Duodenal mucosa (tissue), 2 donors: ENCODE results near the gene DSEL.

Experiments
- H3K27ac ChIP-seq: one replicate; pipeline ENCODE4 v1.7.0; 2013; ENCODE audit warnings: low read depth, low read length
- H3K27me3 ChIP-seq, 2 donors: one replicate each; pipeline ENCODE4 v1.7.0; 2013; ENCODE audit warnings: low read length in 2 of 2, control low read depth in 1 of 2; ENCODE audit not compliant: insufficient read depth in 2 of 2, control insufficient read depth in 1 of 2
- H3K36me3 ChIP-seq, 2 donors: one replicate each; pipeline ENCODE4 v1.7.0; 2013; ENCODE audit warnings: low read length in 2 of 2, control low read depth in 1 of 2; ENCODE audit not compliant: insufficient read depth in 2 of 2, control insufficient read depth in 1 of 2
- H3K4me1 ChIP-seq, 2 donors: one replicate each; pipeline ENCODE4 v1.7.0; 2013; ENCODE audit warnings: low read length in 2 of 2, control low read depth in 1 of 2; ENCODE audit not compliant: insufficient read depth in 2 of 2, control insufficient read depth in 1 of 2
- H3K4me3 ChIP-seq, 2 donors: one replicate each; pipeline ENCODE4 v1.7.0; 2013; ENCODE audit warnings: low read length in 2 of 2, low read depth in 1 of 2
- H3K9ac ChIP-seq, 2 donors: one replicate each; pipeline ENCODE4 v1.7.0; 2013; ENCODE audit warnings: low read length in 2 of 2, low read depth in 1 of 2
- H3K9me3 ChIP-seq, 2 donors: one replicate each; pipeline ENCODE4 v1.7.0; 2013; ENCODE audit warnings: low read length in 2 of 2, control low read depth in 1 of 2; ENCODE audit not compliant: control insufficient read depth in 1 of 2

The DSEL gene

DNA sequence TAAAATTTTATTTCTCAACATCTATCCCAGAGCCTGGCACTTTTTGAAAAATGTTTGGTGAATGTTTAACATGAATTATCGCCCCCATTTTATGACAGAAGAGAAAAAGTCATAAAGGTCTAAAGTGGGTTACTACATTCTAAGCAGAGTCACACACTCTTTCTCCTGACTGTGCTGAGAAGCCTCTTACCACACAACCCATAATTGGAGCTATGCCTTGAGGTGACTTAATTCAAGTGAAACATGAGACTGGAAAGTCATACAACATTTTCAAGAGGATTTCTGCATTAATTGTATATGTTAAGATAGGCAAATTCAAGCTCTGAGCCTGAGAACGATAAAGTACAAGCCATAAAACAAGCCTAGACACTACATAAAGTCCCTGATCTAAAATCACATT is 3.1 kb upstream of the DSEL start:
- Histone ChIP-seq H3K4me3 (no peak overlapping the region), H3K4me1 (peaks cover 6 to 7% of the 10 kb centered on the region in 2 donors), H3K27ac (no peak overlapping the region), H3K36me3 (no peaks in the 10 kb centered on the region), H3K9me3 (no peaks in the 10 kb centered on the region), H3K9ac (no peak overlapping the region), H3K27me3 (peaks cover 0 to 11% of the 10 kb centered on the region in 2 donors)

DNA sequence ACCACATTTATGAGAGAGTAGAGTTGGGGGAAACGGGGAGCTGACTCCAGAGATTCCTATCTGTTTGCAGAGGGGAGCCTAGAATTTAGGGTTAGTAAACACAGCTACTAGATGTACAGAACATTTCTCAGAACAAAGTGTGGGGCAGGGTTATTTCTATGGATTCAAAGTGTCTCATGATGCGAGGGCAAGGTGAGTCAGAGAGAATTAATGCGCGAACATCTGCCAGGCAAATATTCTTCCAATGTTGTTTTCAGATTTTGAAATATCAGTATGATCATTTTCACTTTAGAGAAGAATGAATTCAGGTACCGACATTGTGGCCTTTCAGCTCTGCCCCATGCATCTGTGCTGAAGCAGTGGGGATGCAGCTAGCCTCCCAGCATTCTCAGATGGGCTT is 2.0 kb upstream of the DSEL start:
- no peaks in the 10 kb centered on the region for H3K9me3 ChIP-seq
- H3K27ac ChIP-seq = no peak overlapping the region
- H3K9ac ChIP-seq = no peak overlapping the region
- H3K27me3 ChIP-seq = peaks cover 0 to 11% of the 10 kb centered on the region in 2 donors
- H3K4me3 ChIP-seq = no peak overlapping the region
- no peaks in the 10 kb centered on the region for H3K36me3 ChIP-seq
- H3K4me1 ChIP-seq = peaks cover 6 to 7% of the 10 kb centered on the region in 2 donors

DNA sequence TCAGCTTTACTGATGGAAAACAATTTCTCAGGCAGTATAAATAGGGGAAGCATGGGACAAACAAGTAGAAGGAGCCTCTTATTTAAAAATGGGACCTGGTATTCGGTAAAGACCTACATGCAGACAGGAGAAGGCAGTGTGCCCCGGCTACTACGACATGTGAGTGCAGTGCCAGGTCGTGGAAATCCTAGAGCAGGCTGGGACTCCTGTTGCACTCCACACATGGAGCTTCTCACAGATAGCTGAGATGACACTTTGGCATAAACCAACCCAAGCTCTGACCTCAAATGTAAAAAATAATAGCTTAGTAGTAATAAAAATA is 885 bp upstream of the DSEL start:
- Histone ChIP-seq H3K36me3 (no peaks in the 10 kb centered on the region), H3K9ac (peak overlapping the region; percentile 35 to 52), H3K4me3 (peak overlapping the region; percentile 70), H3K4me1 (peaks cover 6 to 7% of the 10 kb centered on the region in 2 donors), H3K27ac (no peak overlapping the region), H3K27me3 (peaks cover 0 to 11% of the 10 kb centered on the region in 2 donors), H3K9me3 (no peaks in the 10 kb centered on the region)

DNA sequence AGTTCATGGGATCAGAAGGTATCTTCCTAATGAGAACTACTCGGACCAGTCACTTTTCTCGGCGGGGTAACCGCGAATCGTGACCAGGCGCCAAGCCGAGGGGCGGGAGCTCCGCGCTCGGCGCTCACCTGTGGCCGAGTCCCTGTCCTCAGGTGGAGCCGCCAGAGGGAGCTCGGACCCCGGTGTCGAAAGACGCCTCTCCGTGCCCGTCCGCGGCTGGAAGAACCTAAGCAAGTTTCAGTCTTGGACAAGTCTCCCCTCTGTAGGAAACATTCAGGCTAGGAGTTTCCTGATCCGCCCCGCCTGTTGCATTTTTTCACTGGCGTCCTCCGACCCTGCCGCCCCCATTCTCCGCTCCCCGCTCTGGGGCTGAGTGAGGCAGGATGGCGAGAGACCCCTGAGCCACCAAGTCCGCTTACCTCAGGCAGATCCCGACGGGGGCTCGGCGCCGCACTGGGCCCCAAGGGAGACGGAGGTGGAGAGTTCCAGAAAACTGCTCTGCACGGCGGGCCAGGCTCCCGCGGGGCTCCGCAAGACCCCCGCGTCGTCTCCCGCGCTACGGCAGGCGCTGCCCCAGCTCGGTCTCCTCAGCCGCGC is 480 bp downstream of the DSEL start:
- Histone ChIP-seq H3K4me3 (peak overlapping the region; percentile 69 to 83), H3K9ac (peak overlapping the region; percentile 48 to 67), H3K4me1 (peaks cover 6 to 7% of the 10 kb centered on the region in 2 donors), H3K27ac (peak overlapping the region; percentile 13), H3K27me3 (peaks cover 0 to 11% of the 10 kb centered on the region in 2 donors), H3K9me3 (no peaks in the 10 kb centered on the region), H3K36me3 (no peaks in the 10 kb centered on the region)

DNA sequence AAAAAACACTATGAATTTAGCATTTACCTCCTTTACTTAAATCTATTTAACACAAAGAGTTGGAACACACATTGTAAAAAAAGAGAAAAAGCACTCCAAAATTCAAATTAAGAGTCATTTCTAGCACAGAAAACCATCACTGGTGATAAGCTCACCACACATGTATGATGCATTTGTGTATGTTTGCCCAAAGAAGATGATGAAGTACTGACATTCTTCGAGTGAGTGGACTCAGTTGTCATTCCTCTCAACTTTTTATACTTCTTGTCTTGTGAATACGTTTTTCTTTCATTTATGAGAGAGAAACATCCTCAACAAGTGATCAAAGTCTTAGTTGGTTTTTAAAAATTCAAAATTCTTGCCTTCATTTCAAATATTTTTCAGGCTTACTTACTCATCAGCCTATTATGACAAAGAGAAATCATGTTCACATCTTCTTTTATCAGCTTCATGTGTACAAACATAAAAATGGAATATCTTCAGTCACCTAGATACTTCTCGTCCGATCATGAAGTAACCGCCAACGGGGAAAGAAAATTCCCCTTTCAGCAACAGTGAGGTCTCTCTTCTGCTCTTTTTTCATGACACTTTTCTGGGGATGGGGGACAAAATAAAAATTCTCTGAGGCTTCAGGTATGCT is 1.5 kb downstream of the DSEL start:
- Histone ChIP-seq H3K36me3 (no peaks in the 10 kb centered on the region), H3K4me3 (peak overlapping the region in 1 of 2 donors; percentile 69), H3K9ac (peak overlapping the region in 1 of 2 donors; percentile 48), H3K9me3 (no peaks in the 10 kb centered on the region), H3K27me3 (peaks cover 0 to 11% of the 10 kb centered on the region in 2 donors), H3K4me1 (peaks cover 6 to 7% of the 10 kb centered on the region in 2 donors), H3K27ac (no peak overlapping the region)

DNA sequence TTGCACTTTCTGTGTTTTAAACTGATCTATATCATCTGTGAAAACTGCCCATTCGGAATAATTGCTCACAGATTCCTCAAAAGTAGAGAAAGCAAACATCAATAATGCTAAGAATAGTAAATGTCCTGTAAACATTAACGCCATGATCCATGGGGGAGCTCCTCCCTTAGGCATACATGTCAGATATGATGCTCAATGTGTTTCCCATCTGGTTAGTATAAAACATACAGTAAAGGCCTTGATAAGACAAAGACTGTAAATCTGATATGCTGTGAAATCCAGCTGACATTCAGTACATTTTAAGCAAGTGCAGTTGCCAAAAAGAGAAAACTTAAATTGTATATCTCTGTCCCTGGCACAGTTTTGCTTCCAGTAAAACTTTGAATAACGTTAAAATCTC is 2.1 kb downstream of the DSEL start:
- no peaks in the 10 kb centered on the region for H3K9me3 ChIP-seq
- no peak overlapping the region for H3K27ac ChIP-seq
- no peak overlapping the region for H3K9ac ChIP-seq
- no peak overlapping the region for H3K4me3 ChIP-seq
- no peaks in the 10 kb centered on the region for H3K36me3 ChIP-seq
- peaks cover 0 to 11% of the 10 kb centered on the region in 2 donors for H3K27me3 ChIP-seq
- peaks cover 6 to 7% of the 10 kb centered on the region in 2 donors for H3K4me1 ChIP-seq

DNA sequence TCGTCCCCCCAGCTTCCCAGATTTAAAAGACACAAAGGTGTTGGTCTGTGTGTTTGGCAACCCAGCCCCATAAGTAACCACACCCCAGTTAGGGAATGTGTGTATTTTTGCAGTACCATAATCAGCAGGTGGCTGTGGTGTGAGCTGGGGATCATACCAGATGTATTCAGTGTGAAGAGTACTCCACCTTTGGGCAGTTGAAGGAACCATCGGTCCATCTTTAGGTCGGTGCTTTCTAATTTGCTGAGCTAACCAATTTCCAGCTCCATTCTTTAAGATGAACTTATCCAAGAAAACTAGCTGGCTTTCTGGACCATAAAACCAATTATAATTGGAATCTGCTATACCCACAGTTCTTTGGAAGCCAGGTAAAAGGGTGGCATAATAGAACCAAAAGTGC is 3.2 kb downstream of the DSEL start:
- no peak overlapping the region for H3K9ac ChIP-seq
- H3K27me3 ChIP-seq = peaks cover 0 to 5% of the 10 kb centered on the region in 2 donors
- no peaks in the 10 kb centered on the region for H3K9me3 ChIP-seq
- H3K27ac ChIP-seq = no peak overlapping the region
- peaks cover 6 to 7% of the 10 kb centered on the region in 2 donors for H3K4me1 ChIP-seq
- H3K36me3 ChIP-seq = no peaks in the 10 kb centered on the region
- no peak overlapping the region for H3K4me3 ChIP-seq

DNA sequence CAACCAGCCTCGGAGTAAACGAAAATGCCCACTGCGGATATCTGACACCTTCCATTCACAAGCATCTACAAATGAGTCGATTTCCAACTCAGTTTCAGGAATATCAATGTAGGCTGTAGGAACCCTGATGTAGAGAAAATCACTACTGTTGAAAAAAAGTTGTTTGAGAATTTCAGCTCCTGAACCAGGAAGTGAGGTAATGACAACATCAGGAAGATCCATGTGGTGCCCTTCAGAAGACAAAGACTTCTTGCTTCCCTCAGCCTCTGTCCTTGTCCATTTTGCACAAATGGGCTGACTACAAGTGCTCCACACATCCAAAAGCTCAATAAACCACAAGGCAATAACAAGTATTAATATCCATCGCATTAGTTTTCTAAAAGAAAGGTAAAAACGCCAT is 4.7 kb downstream of the DSEL start:
- H3K36me3 ChIP-seq = no peaks in the 10 kb centered on the region
- no peak overlapping the region for H3K27ac ChIP-seq
- H3K27me3 ChIP-seq = no peaks in the 10 kb centered on the region
- H3K9ac ChIP-seq = no peak overlapping the region
- no peaks in the 10 kb centered on the region for H3K4me1 ChIP-seq
- no peaks in the 10 kb centered on the region for H3K9me3 ChIP-seq
- H3K4me3 ChIP-seq = no peak overlapping the region

DNA sequence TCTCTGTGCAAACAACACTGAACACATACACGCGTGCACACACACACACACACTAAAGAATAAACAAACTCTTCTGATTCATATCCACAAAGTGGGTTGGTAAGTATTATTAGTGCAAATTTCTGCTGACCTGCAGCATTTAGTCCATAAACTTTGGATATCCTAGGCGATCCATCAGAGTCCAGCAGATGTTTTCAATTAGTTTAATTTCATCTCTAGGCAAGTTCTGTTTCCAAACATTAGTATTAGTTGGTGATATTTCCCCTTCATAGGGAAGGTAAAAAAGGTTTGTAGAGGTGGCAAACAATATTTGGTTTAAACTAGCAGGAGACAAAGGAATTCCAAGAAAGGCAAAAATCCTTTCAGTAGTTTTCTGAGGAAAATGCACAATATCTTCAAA is 5.7 kb downstream of the DSEL start:
- Histone ChIP-seq H3K4me1 (no peaks in the 10 kb centered on the region), H3K27ac (no peak overlapping the region), H3K27me3 (no peaks in the 10 kb centered on the region), H3K36me3 (no peaks in the 10 kb centered on the region), H3K9ac (no peak overlapping the region), H3K9me3 (no peaks in the 10 kb centered on the region), H3K4me3 (no peak overlapping the region)

DNA sequence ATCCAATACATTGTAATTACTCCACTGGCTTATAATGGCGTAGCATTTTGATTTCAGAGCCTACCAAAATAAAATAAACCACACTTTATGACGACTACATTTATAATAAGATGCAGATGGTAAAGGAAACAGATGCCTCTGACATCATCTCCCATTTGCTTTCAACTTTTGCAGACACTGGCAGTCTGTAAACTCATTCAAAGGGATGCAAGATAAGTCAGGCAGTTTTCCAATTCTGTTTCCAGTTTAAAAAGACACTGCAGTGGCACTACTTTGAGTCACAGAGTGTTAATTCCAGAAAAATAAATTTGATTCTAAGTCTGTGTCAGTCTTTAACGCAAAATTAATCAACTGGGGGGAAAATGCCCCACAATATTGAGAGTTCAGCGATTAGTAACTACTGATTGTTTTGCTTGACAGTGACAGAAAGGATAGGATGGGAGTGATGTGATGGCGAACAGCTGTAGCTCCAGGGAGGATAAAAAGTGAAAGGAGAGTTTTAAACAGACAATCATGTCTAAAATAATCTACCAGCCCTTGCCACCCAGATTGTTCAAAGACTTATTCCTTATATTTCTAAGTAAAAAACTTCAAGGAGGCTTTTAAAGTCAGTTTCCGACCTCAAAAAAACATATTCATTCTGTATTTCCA is 6.7 kb downstream of the DSEL start:
- Histone ChIP-seq H3K9ac (no peak overlapping the region), H3K27ac (no peak overlapping the region), H3K36me3 (no peaks in the 10 kb centered on the region), H3K4me1 (no peaks in the 10 kb centered on the region), H3K4me3 (no peak overlapping the region), H3K9me3 (no peaks in the 10 kb centered on the region), H3K27me3 (no peaks in the 10 kb centered on the region)
